LNCaP clone FGC (cell line): ENCODE data around the gene SCGB3A1.

ENCODE experiments used
- DNase-seq: peaks from one replicate; pipeline ENCODE4 v3.0.0-alpha.2; 2011; ENCODE audit warnings: low read depth
- H3K4me3 ChIP-seq: 2 replicates; pipeline ENCODE4 v1.5.1; 2011; ENCODE audit warnings: mild to moderate bottlenecking, low read depth, low read length, control low read depth
- CTCF ChIP-seq: IDR thresholded peaks from 2 replicates; pipeline ENCODE4 v1.5.1; 2012; ENCODE audit warnings: mild to moderate bottlenecking; ENCODE audit not compliant: control insufficient read depth, insufficient read depth; ENCODE audit errors: extremely low read depth

The SCGB3A1 gene

GRCh38 chr5:180625125-180625790 is 34.0 kb upstream of the SCGB3A1 start:
- no peak overlapping the region for H3K4me3 ChIP-seq
- no peak for TF ChIP-seq CTCF
- DNase-seq, result no peak

DNA sequence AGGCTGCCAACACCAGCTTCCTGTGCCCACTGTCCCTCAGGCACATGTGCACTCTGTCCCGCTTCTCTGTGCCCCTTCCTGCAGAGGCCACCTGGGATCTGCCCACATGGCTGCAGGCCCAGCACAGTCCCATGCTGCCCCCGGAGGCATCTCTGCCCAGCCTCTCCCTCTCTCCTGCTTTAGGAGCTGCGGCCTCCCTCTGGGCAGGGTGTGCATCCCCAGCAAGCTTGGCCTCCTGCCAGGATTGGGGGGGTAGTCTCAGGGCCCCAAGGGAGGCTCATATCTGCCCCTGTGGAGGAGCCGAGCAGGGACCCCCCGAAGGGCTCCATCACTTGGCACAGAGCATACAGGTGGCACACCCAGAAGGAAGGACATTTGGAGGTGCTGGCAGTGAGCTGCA is 33.3 kb upstream of the SCGB3A1 start:
- no peak overlapping the region for H3K4me3 ChIP-seq
- no peak for TF ChIP-seq CTCF
- DNase-seq, result no peak

GRCh38 chr5:180623844-180624243 is 32.5 kb upstream of the SCGB3A1 start:
- no peak for TF ChIP-seq CTCF
- H3K4me3 ChIP-seq, result no peak overlapping the region
- DNase-seq, result no peak

DNA sequence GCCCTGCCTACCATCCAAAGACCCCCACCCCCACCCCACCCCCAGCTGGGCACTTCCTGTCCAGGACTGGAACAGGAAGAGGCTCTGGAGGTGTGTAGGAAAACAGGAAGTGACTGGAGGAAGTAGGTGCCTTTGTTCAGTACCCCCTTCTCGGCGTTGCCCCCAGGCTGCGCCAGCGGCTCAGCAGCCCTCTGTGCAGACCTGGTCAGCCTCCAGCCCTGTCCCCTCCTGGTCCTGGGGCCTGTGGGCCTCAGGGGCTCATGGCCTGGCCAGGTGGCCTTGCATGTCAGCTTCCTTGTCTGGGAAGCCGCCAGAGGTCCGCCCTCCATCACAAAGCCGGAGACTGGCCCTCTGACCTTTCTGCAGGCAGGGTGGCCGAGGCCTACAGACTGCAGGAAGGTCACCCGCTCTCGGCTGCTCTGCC is 32.1 kb upstream of the SCGB3A1 start:
- no peak for TF ChIP-seq CTCF
- no peak overlapping the region for H3K4me3 ChIP-seq
- DNase-seq, result no peak

GRCh38 chr5:180622910-180623309 is 31.6 kb upstream of the SCGB3A1 start:
- DNase-seq, result no peak
- no peak for TF ChIP-seq CTCF
- H3K4me3 ChIP-seq, result no peak overlapping the region

DNA sequence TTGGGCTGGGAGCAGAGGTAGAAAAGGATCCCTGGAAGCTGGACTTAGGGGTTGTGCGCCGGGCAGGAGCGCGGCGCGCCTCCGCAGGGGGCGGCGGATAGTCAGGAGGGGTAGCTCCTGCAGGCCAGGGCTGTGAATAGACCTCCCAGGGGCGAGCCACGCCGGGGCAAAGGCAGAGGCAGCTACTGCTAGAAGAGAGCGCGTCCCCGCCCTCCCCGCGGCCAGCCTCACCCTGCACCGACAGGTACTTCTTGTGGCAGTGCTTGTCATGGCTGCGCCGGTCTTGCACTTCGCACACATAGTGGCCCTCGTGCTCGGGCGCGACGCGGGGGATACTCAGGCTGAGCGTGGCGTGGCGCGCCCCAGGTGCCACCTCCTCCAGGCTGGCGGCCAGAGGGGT is 30.0 kb upstream of the SCGB3A1 start:
- H3K4me3 ChIP-seq, result no peak overlapping the region
- DNase-seq, result no peak
- no peak for TF ChIP-seq CTCF

DNA sequence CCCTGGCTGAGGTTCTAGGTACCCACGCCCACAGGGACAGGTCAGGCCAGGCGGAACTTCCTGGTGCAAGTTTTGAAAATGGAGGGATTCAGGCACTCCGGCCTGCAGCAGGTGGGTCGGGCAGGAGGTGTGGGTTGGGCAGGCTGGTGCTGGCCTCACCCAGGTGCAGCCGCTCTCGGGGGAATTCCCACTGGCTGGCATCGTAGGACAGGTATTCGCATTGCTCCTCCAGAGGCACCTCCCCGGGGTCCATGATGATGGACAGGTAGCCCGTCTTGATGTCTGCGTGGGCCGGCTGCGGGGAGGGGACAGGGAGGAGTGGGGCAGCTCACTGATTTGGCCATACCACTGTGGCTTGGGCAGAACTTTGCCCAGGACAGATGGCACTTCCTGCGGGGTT is 28.7 kb upstream of the SCGB3A1 start:
- no peak overlapping the region for H3K4me3 ChIP-seq
- no peak for TF ChIP-seq CTCF
- DNase-seq, result no peak
